ENCODE results near the gene HSPH1.

The HSPH1 gene

GRCh38 chr13:31134039-31134711, 27.5 kb downstream of the HSPH1 start:
- no peaks in the 10 kb centered on the region for H3K79me2 ChIP-seq (ENCODE audit: low read length)
- no peaks in the 10 kb centered on the region for H3K4me1 ChIP-seq (ENCODE audit: low read length)
- H3K27me3 ChIP-seq (ENCODE audit: low read depth, low read length): no peaks in the 10 kb centered on the region
- peaks cover 56% of the 10 kb centered on the region for H3K36me3 ChIP-seq (replicated peaks; ENCODE audit: low read depth, low read length)
- H3K4me3 ChIP-seq (ENCODE audit: low read length): no peak overlapping the region
- H4K20me1 ChIP-seq (ENCODE audit: insufficient read depth, low read length): 0 out of 2 replicates have a peak, but pooled peaks cover 5% of the 10 kb centered on the region
- H3K27ac ChIP-seq (ENCODE audit: low read length): no peak overlapping the region
- H2AFZ ChIP-seq (ENCODE audit: low read depth, low read length): no peak overlapping the region
- no peak overlapping the region for H3K9ac ChIP-seq (ENCODE audit: low read length)
- no peak overlapping the region for H3K4me2 ChIP-seq (ENCODE audit: low read length)
- H3K9me3 ChIP-seq (ENCODE audit: insufficient read depth, low read length): no peaks in the 10 kb centered on the region
- TF ChIP-seq CTCF (IDR thresholded peaks at IDR 0.05; ENCODE audit: low read depth, low read length) (no peak), EZH2phosphoT487 (IDR thresholded peaks at IDR 0.05; ENCODE audit: low read depth) (no peak)

- H3K27me3 ChIP-seq (ENCODE audit: low read depth, low read length): no peaks in the 10 kb centered on the region
- H3K36me3 ChIP-seq (replicated peaks; ENCODE audit: low read depth, low read length): peaks cover 52% of the 10 kb centered on the region
- H3K27ac ChIP-seq (ENCODE audit: low read length): no peak overlapping the region
- H2AFZ ChIP-seq (ENCODE audit: low read depth, low read length): no peak overlapping the region
- H4K20me1 ChIP-seq (ENCODE audit: insufficient read depth, low read length): 0 out of 2 replicates have a peak, but pooled peaks cover 5% of the 10 kb centered on the region
- no peaks in the 10 kb centered on the region for H3K4me1 ChIP-seq (ENCODE audit: low read length)
- H3K9ac ChIP-seq (ENCODE audit: low read length): no peak overlapping the region
- H3K79me2 ChIP-seq (ENCODE audit: low read length): no peaks in the 10 kb centered on the region
- TF ChIP-seq EZH2phosphoT487 (IDR thresholded peaks at IDR 0.05; ENCODE audit: low read depth): no peak
- no peak for TF ChIP-seq CTCF (IDR thresholded peaks at IDR 0.05; ENCODE audit: low read depth, low read length)
- H3K9me3 ChIP-seq (ENCODE audit: insufficient read depth, low read length): no peaks in the 10 kb centered on the region
- H3K4me3 ChIP-seq (ENCODE audit: low read length): no peak overlapping the region
- no peak overlapping the region for H3K4me2 ChIP-seq (ENCODE audit: low read length)
These were observed 28.1 kb downstream of the HSPH1 start for GRCh38 chr13:31133621-31134020.

- no peak for TF ChIP-seq CTCF (IDR thresholded peaks at IDR 0.05; ENCODE audit: low read depth, low read length)
- TF ChIP-seq EZH2phosphoT487 (IDR thresholded peaks at IDR 0.05; ENCODE audit: low read depth): no peak
- Histone ChIP-seq H3K9ac (ENCODE audit: low read length) (no peak overlapping the region), H3K27me3 (ENCODE audit: low read depth, low read length) (peaks cover under 1% of the 10 kb centered on the region), H3K79me2 (ENCODE audit: low read length) (no peaks in the 10 kb centered on the region), H3K9me3 (ENCODE audit: insufficient read depth, low read length) (no peaks in the 10 kb centered on the region), H3K4me3 (ENCODE audit: low read length) (no peak overlapping the region), H2AFZ (ENCODE audit: low read depth, low read length) (no peak overlapping the region), H4K20me1 (ENCODE audit: insufficient read depth, low read length) (0 out of 2 replicates have a peak, but pooled peaks cover 5% of the 10 kb centered on the region), H3K27ac (ENCODE audit: low read length) (no peak overlapping the region), H3K4me1 (ENCODE audit: low read length) (no peaks in the 10 kb centered on the region), H3K4me2 (ENCODE audit: low read length) (no peak overlapping the region), H3K36me3 (replicated peaks; ENCODE audit: low read depth, low read length) (peaks cover 32% of the 10 kb centered on the region)
These were observed 30.2 kb downstream of the HSPH1 start for GRCh38 chr13:31131470-31131961.

GRCh38 chr13:31129419-31129818, 32.3 kb downstream of the HSPH1 start:
- Histone ChIP-seq H3K9ac (ENCODE audit: low read length) (no peak overlapping the region), H3K4me3 (ENCODE audit: low read length) (no peak overlapping the region), H3K27ac (ENCODE audit: low read length) (no peak overlapping the region), H3K9me3 (ENCODE audit: insufficient read depth, low read length) (no peaks in the 10 kb centered on the region), H3K79me2 (ENCODE audit: low read length) (no peaks in the 10 kb centered on the region), H2AFZ (ENCODE audit: low read depth, low read length) (no peak overlapping the region), H3K36me3 (replicated peaks; ENCODE audit: low read depth, low read length) (peaks cover 15% of the 10 kb centered on the region), H4K20me1 (ENCODE audit: insufficient read depth, low read length) (0 out of 2 replicates have a peak, but pooled peaks cover 3% of the 10 kb centered on the region), H3K4me1 (ENCODE audit: low read length) (no peaks in the 10 kb centered on the region), H3K27me3 (ENCODE audit: low read depth, low read length) (peaks cover 20% of the 10 kb centered on the region), H3K4me2 (ENCODE audit: low read length) (no peak overlapping the region)
- TF ChIP-seq CTCF (IDR thresholded peaks at IDR 0.05; ENCODE audit: low read depth, low read length) (no peak), EZH2phosphoT487 (IDR thresholded peaks at IDR 0.05; ENCODE audit: low read depth) (no peak)

All from OCI-LY3 (cell line).